H9 (cell line): ENCODE measurements around the gene DOCK9. TPM values are rescaled to one million over a fixed set of nuclear protein-coding genes. Genes with fewer than 3 reads are reported as not detected.

Experiments
- DNase-seq: peaks from one replicate; pipeline ENCODE4 v3.0.0-alpha.2; 2017
- H2AFZ ChIP-seq: one replicate; pipeline ENCODE4 v1.6.1; 2013; ENCODE audit warnings: mild to moderate bottlenecking, low read length, control low read depth, moderate library complexity
- H2AK5ac ChIP-seq: 2 replicates; pipeline ENCODE4 v1.6.1; 2013; ENCODE audit warnings: low read length, control low read depth, mixed read lengths; ENCODE audit not compliant: insufficient read length
- H2BK120ac ChIP-seq: one replicate; pipeline ENCODE4 v1.6.1; 2013; ENCODE audit warnings: low read depth, mild to moderate bottlenecking, low read length, control low read depth, inconsistent platforms; ENCODE audit not compliant: poor library complexity, severe bottlenecking
- H2BK12ac ChIP-seq: 2 replicates; pipeline ENCODE4 v1.6.1; 2013; ENCODE audit warnings: low read length, control low read depth, mixed read lengths, low read depth; ENCODE audit not compliant: insufficient read length
- H2BK15ac ChIP-seq: 2 replicates; pipeline ENCODE4 v1.6.1; 2013; ENCODE audit warnings: low read depth, low read length, control low read depth
- H2BK20ac ChIP-seq: one replicate; pipeline ENCODE4 v1.6.1; 2013; ENCODE audit warnings: low read depth, mild to moderate bottlenecking, low read length, control low read depth, inconsistent platforms; ENCODE audit not compliant: poor library complexity, severe bottlenecking
- H2BK5ac ChIP-seq: 2 replicates; pipeline ENCODE4 v1.6.1; 2013; ENCODE audit warnings: low read length, control low read depth, mixed read lengths; ENCODE audit not compliant: insufficient read length
- H3K14ac ChIP-seq: 2 replicates; pipeline ENCODE4 v1.6.1; 2013; ENCODE audit warnings: low read length, control low read depth; ENCODE audit not compliant: insufficient read depth
- H3K18ac ChIP-seq: 2 replicates; pipeline ENCODE4 v1.6.1; 2013; ENCODE audit warnings: low read depth, mild to moderate bottlenecking, mixed read lengths, low read length, control low read depth; ENCODE audit not compliant: insufficient read length
- H3K23ac ChIP-seq: 2 replicates; pipeline ENCODE4 v1.6.1; 2013; ENCODE audit warnings: low read length, control low read depth, mixed read lengths, low read depth; ENCODE audit not compliant: insufficient read length
- H3K23me2 ChIP-seq: 2 replicates; pipeline ENCODE4 v1.6.1; 2013; ENCODE audit warnings: low read depth, mild to moderate bottlenecking, mixed read lengths, low read length, control low read depth; ENCODE audit not compliant: insufficient read length, poor library complexity, severe bottlenecking
- H3K27ac ChIP-seq: 2 replicates; pipeline ENCODE4 v1.5.1; 2013; ENCODE audit warnings: low read length, control low read depth, mixed read lengths, low read depth; ENCODE audit not compliant: insufficient read length
- H3K27me3 ChIP-seq: 2 replicates; pipeline ENCODE4 v1.6.1; 2013; ENCODE audit warnings: low read length, control low read depth, inconsistent platforms; ENCODE audit not compliant: insufficient read depth
- H3K4ac ChIP-seq: 2 replicates; pipeline ENCODE4 v1.6.1; 2013; ENCODE audit warnings: low read depth, mild to moderate bottlenecking, control low read depth, inconsistent platforms, low read length, moderate library complexity
- H3K4me1 ChIP-seq: 2 replicates; pipeline ENCODE4 v1.6.1; 2013; ENCODE audit warnings: low read length, control low read depth, inconsistent platforms; ENCODE audit not compliant: insufficient read depth
- H3K4me2 ChIP-seq: 2 replicates; pipeline ENCODE4 v1.6.1; 2013; ENCODE audit warnings: low read length, control low read depth, mixed read lengths; ENCODE audit not compliant: insufficient read length, insufficient read depth
- H3K56ac ChIP-seq: 2 replicates; pipeline ENCODE4 v1.6.1; 2013; ENCODE audit warnings: low read depth, mild to moderate bottlenecking, mixed read lengths, low read length, control low read depth; ENCODE audit not compliant: insufficient read length
- H3K79me1 ChIP-seq: 2 replicates; pipeline ENCODE4 v1.6.1; 2013; ENCODE audit warnings: low read depth, mild to moderate bottlenecking, moderate library complexity, low read length, control low read depth, inconsistent platforms; ENCODE audit not compliant: insufficient read depth, poor library complexity, severe bottlenecking
- H3K79me2 ChIP-seq: 2 replicates; pipeline ENCODE4 v1.6.1; 2013; ENCODE audit warnings: low read length, control low read depth, inconsistent platforms; ENCODE audit not compliant: insufficient read depth
- H3K9ac ChIP-seq: 2 replicates; pipeline ENCODE4 v1.6.1; 2013; ENCODE audit warnings: low read length, control low read depth, mixed read lengths; ENCODE audit not compliant: insufficient read length; ENCODE audit errors: extremely low read depth
- H3K9me3 ChIP-seq: one replicate; pipeline ENCODE4 v1.6.1; 2013; ENCODE audit warnings: low read depth, low read length, inconsistent platforms; ENCODE audit not compliant: control insufficient read depth
- H3T11ph ChIP-seq: one replicate; pipeline ENCODE4 v1.6.1; 2013; ENCODE audit warnings: mild to moderate bottlenecking, low read length, control low read depth, inconsistent platforms
- H4K20me1 ChIP-seq: one replicate; pipeline ENCODE4 v1.6.1; 2013; ENCODE audit not compliant: control insufficient read depth, insufficient read length, insufficient read depth
- H4K5ac ChIP-seq: 2 replicates; pipeline ENCODE4 v1.6.1; 2013; ENCODE audit warnings: low read depth, mild to moderate bottlenecking, mixed read lengths, low read length, control low read depth; ENCODE audit not compliant: insufficient read length
- H4K8ac ChIP-seq: replicated peaks from 2 replicates; pipeline ENCODE4 v1.6.1; 2013; ENCODE audit warnings: low read length, control low read depth, mixed read lengths, low read depth; ENCODE audit not compliant: insufficient read length
- H4K91ac ChIP-seq: 2 replicates; pipeline ENCODE4 v1.6.1; 2013; ENCODE audit warnings: low read depth, mild to moderate bottlenecking, moderate library complexity, mixed read lengths, low read length, control low read depth; ENCODE audit not compliant: insufficient read length
- H3K27ac Mint-ChIP-seq, 3 experiments: 2 replicates in 2 of 3; 3 replicates in 1 of 3; pipeline ENCODE4 v1.8.0; 2020 to 2021; ENCODE audit warnings: mixed read lengths in 3 of 3, mild to moderate bottlenecking in 1 of 3, moderate library complexity in 1 of 3
- H3K27me3 Mint-ChIP-seq: 2 replicates; pipeline ENCODE4 v1.8.0; 2021; ENCODE audit warnings: low read depth, mild to moderate bottlenecking, moderate library complexity, mixed read lengths
- H3K36me3 Mint-ChIP-seq, 3 experiments: 2 replicates in 2 of 3; 3 replicates in 1 of 3; pipeline ENCODE4 v1.8.0; 2020 to 2021; ENCODE audit warnings: low read depth in 3 of 3, mixed read lengths in 3 of 3; ENCODE audit not compliant: insufficient read depth in 1 of 3
- H3K4me1 Mint-ChIP-seq, 2 experiments: 2 replicates each; pipeline ENCODE4 v1.8.0; 2020; ENCODE audit warnings: mixed read lengths in 2 of 2
- H3K4me3 Mint-ChIP-seq, 2 experiments: 2 replicates in 1 of 2; 3 replicates in 1 of 2; pipeline ENCODE4 v1.8.0; 2020 to 2021; ENCODE audit warnings: mild to moderate bottlenecking in 2 of 2, mixed read lengths in 2 of 2, moderate library complexity in 1 of 2
- H3K9me3 Mint-ChIP-seq, 2 experiments: 2 replicates in 1 of 2; 3 replicates in 1 of 2; pipeline ENCODE4 v1.8.0; 2020; ENCODE audit warnings: mild to moderate bottlenecking in 2 of 2, mixed read lengths in 2 of 2, moderate library complexity in 1 of 2
- WGBS: extraction: QIAGEN DNeasy Blood & Tissue Kit; methylation state at CpG from one replicate; pipeline ENCODE4 v1.1.7; 2013; ENCODE audit warnings: missing lambda C conversion rate, low lambda C conversion rate, mixed read lengths; ENCODE audit not compliant: insufficient read length; ENCODE audit errors: extremely low coverage; 5-methylcytosine and 5-hydroxymethylcytosine counted together
- total RNA-seq: library from RNA; stranded (reverse); gene quantifications from 2 replicates; pipeline ENCODE4 v1.2.1, GENCODE V29; 2021
- TF ChIP-seq, protein P1 (sequence below): fragments of 200-600 bp; sonication (generic); conservative IDR thresholded peaks from 3 replicates; pipeline ENCODE4 v1.8.0; 2021; ENCODE audit warnings: antibody characterized with exemption, mild to moderate bottlenecking

The DOCK9 gene
- total RNA-seq, 1 experiment from 2014 or later, result 23.0 TPM

DNA sequence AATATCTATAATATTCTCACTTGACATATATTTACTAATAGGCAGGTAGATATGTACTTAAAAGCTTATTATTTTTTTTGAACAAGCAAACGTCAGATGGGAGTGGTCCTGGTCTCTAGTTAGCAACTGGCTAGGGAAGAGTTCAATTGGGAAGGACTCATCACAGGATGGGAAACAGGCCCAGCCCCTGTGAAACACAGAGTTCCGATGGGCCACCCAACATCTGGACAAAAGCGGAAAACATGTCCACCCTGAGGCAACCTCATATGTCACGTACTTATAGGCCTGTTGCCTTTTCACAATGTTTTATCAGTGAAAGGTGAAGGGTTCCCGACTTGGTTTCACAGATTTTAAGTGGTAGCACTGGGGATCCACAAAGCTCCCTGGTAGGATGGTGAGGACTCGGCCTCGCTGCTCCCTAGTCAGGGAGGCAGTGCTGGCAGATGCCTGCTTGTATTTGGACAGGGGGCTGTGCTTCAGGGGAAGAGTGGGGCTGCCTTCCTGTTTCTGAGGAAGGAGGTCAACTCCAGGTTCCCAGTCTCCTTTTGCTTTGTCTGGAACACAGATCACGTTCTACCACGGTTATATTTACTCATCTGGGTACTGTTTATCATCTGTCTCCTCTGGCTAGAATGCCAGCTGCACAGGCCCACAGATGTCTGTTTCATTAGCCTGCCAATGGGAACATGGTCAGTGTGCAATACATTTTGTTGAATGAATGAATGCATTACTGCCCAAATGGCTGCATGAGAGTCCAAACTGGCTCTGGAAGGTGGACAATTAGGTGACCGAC is 176.0 kb downstream of the DOCK9 start:
- H3K4me1 ChIP-seq, result no peaks in the 10 kb centered on the region
- no peaks in the 10 kb centered on the region for H3K27me3 ChIP-seq
- H3K18ac ChIP-seq, result no peak overlapping the region
- no peak overlapping the region for H3K4me3 Mint-ChIP-seq
- TF ChIP-seq, protein P1, sequence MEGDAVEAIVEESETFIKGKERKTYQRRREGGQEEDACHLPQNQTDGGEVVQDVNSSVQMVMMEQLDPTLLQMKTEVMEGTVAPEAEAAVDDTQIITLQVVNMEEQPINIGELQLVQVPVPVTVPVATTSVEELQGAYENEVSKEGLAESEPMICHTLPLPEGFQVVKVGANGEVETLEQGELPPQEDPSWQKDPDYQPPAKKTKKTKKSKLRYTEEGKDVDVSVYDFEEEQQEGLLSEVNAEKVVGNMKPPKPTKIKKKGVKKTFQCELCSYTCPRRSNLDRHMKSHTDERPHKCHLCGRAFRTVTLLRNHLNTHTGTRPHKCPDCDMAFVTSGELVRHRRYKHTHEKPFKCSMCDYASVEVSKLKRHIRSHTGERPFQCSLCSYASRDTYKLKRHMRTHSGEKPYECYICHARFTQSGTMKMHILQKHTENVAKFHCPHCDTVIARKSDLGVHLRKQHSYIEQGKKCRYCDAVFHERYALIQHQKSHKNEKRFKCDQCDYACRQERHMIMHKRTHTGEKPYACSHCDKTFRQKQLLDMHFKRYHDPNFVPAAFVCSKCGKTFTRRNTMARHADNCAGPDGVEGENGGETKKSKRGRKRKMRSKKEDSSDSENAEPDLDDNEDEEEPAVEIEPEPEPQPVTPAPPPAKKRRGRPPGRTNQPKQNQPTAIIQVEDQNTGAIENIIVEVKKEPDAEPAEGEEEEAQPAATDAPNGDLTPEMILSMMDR, result no peak
- no peak overlapping the region for H2BK120ac ChIP-seq
- no peak overlapping the region for H3K27ac ChIP-seq
- no peak overlapping the region for H2AFZ ChIP-seq
- H3K27ac Mint-ChIP-seq, result peak overlapping the region in 1 of 3 experiments; percentile 79; a peak in 1 of 7 replicates
- no peaks in the 10 kb centered on the region for H3K79me1 ChIP-seq
- no peak overlapping the region for H2AK5ac ChIP-seq
- H3K14ac ChIP-seq, result no peak overlapping the region
- no peaks in the 10 kb centered on the region for H3K23me2 ChIP-seq
- no peak overlapping the region for H2BK12ac ChIP-seq
- no peak overlapping the region for H3T11ph ChIP-seq
- no peaks in the 10 kb centered on the region for H4K20me1 ChIP-seq
- no peaks in the 10 kb centered on the region for H3K9me3 Mint-ChIP-seq
- H3K4me2 ChIP-seq, result no peak overlapping the region
- no peak for DNase-seq
- no peaks in the 10 kb centered on the region for H3K9me3 ChIP-seq
- H3K4ac ChIP-seq, result no peak overlapping the region
- H2BK5ac ChIP-seq, result no peak overlapping the region
- no peak overlapping the region for H3K23ac ChIP-seq
- H2BK20ac ChIP-seq, result no peak overlapping the region
- H3K36me3 Mint-ChIP-seq, result peaks cover 0 to 2% (median 0%) of the 10 kb centered on the region in 3 experiments; a peak in 1 of 7 replicates
- no peaks in the 10 kb centered on the region for H3K79me2 ChIP-seq
- no peak overlapping the region for H4K91ac ChIP-seq
- H2BK15ac ChIP-seq, result no peak overlapping the region
- no peaks in the 10 kb centered on the region; the same call in 1 of the 2 replicates for H3K27me3 Mint-ChIP-seq
- no peak overlapping the region for H3K9ac ChIP-seq
- H4K8ac ChIP-seq, result no peak overlapping the region
- no peak overlapping the region for H4K5ac ChIP-seq
- WGBS, result no CpG with 5 or more reads among the region's 10 CpGs
- no peak overlapping the region for H3K56ac ChIP-seq
- H3K4me1 Mint-ChIP-seq, result peaks cover 6 to 14% of the 10 kb centered on the region in 2 experiments
